Heart right ventricle (tissue), 16 donors: ENCODE measurements around the gene TMEM86A. TPM values are rescaled to one million over a fixed set of nuclear protein-coding genes. Genes with fewer than 3 reads are reported as not detected.

Source experiments
- ATAC-seq, 8 donors: fragments of 200-7000 bp; cut with Tn5 transposase; one replicate each; pipeline ENCODE4 v1.9.1; 2020; ENCODE audit warnings: mild to moderate bottlenecking in 8 of 8, moderate library complexity in 8 of 8, moderate number of reproducible peaks in 1 of 8
- DNase-seq, 2 donors: peaks; one replicate each; pipeline ENCODE4 v3.0.0-alpha.2; 2020
- H3K27ac ChIP-seq, 10 donors: fragments of 200-600 bp; sonication (generic) in 2 of 10; one replicate each; pipeline versions ENCODE4 v1.5.0 to v1.8.0; 2020 to 2022; ENCODE audit warnings: mild to moderate bottlenecking in 3 of 10
- H3K27me3 ChIP-seq, 7 donors: fragments of 200-600 bp; one replicate each; pipeline ENCODE4 v1.8.0; 2021 to 2022; ENCODE audit warnings: mild to moderate bottlenecking in 2 of 7
- H3K36me3 ChIP-seq, 9 donors: fragments of 200-600 bp; sonication (generic) in 1 of 9; one replicate each; pipeline versions ENCODE4 v1.5.0 to v1.8.0; 2020 to 2022; ENCODE audit warnings: mild to moderate bottlenecking in 2 of 9
- H3K4me1 ChIP-seq, 9 donors: fragments of 200-600 bp; sonication (generic) in 1 of 9; one replicate each; pipeline versions ENCODE4 v1.5.0 to v1.8.0; 2020 to 2022; ENCODE audit warnings: mild to moderate bottlenecking in 4 of 9
- H3K4me3 ChIP-seq, 10 donors: fragments of 200-600 bp; sonication (generic) in 2 of 10; one replicate each; pipeline versions ENCODE4 v1.5.0 to v1.8.0; 2020 to 2022; ENCODE audit warnings: mild to moderate bottlenecking in 7 of 10, moderate library complexity in 2 of 10
- H3K9me3 ChIP-seq, 11 donors: fragments of 200-600 bp in 10 of 11; sonication (generic) in 2 of 11; one replicate each; pipeline versions ENCODE4 v1.5.0 to v1.8.0; 2013 to 2022; ENCODE audit warnings: mild to moderate bottlenecking in 2 of 11, control low read depth in 1 of 11, moderate library complexity in 1 of 11
- CTCF ChIP-seq, 9 donors: fragments of 200-600 bp; sonication (generic) in 2 of 9; IDR thresholded peaks; one replicate each; pipeline versions ENCODE4 v1.5.0 to v1.8.0; 2021 to 2022; ENCODE audit warnings: antibody characterized with exemption in 9 of 9, mild to moderate bottlenecking in 5 of 9, moderate library complexity in 1 of 9
- WGBS, 2 donors: extraction: QIAGEN DNeasy Blood & Tissue Kit; methylation state at CpG; one replicate each; pipeline ENCODE4 v1.1.7; 2013; ENCODE audit warnings: inconsistent platforms in 1 of 2; 5-methylcytosine and 5-hydroxymethylcytosine counted together
- intact Hi-C, 10 donors: fragments of 100-400 bp; cut with DNase I; formaldehyde crosslinking; loops; one replicate each; pipeline versions ENCODE4 v1.11.1 to v1.14.2; 2022
- polyA plus RNA-seq, 2 donors: library from polyadenylated mRNA; stranded (reverse); fragments of 200-250 nt; gene quantifications; one replicate each; pipeline ENCODE4 v1.2.3, GENCODE V29; 2013
- total RNA-seq, 10 donors: library from RNA; stranded (reverse); fragmentation: NEBNext Ultra II Directional in 3 of 10; extraction: Animal tissue kit (Norgen Biotek cat#: 25700) in 3 of 10; gene quantifications; one replicate each; pipeline versions ENCODE4 v1.2.1 to v1.2.4, GENCODE V29; 2021 to 2023
- donor health status: Arrhythmogenic right ventricular cardiomyopathy.
- donor health status: ischemic (EF 13 %, LVEDD 7.1; RV severe dilation, severe dysfunction).
- donor health status: healthy with polysubstance abuse.
- donor health status: DM: no; HTN: yes; CAD: no.
- donor health status: DM: no; HTN: no; CAD: no.
- donor health status: ischemic (EF 25% LVEDD 6.9; RV normal size, moderate dysfunction).
- donor health status: ischemic (EF 25% LVEDD 5.7; RV mildly dilated, moderate dysfunction).
- donor health status: healthy.
- donor health status: DM: yes; HTN: yes; CAD: no.
- donor health status: Ischemic cardiomyopathy.
- donor health status: ischemic (EF 35%, LVEDD 5.7; RV mildly dilated, moderate dysfunction).
- donor health status: nonischemic (EF 11% LVEDD 7.7; RV severe dilation, severe dysfunction).
- donor health status: DM: yes; HTN: yes; CAD: no.
- donor health status: PGD.
- donor health status: ischemic (EF 29% LVEDD 5.4; RV normal size, mild dysfunction).
- donor health status: nonischemic (EF 23%, LVEDD 6.1; RV moderate dilation, normal function).

TMEM86A gene
- total and polyA plus RNA-seq, 12 donors: 2.0 to 9.3 (median 5.0) TPM

GRCh38 chr11:18699269-18699596 lies 654 bp downstream of the TMEM86A start:
- peak in 1 of 9 donors; percentile 22 for TF ChIP-seq CTCF (IDR thresholded peaks at IDR 0.05)
- DNase-seq (no peak), ATAC-seq (no peak)
- no peaks in the 10 kb centered on the region for H3K9me3 ChIP-seq
- peaks cover 0 to 19% (median 7%) of the 10 kb centered on the region in 9 donors for H3K36me3 ChIP-seq
- H3K4me3 ChIP-seq: peak overlapping the region; percentile 57 to 92 (median 79)
- H3K27ac ChIP-seq: peak overlapping the region in 9 of 10 donors; percentile 74 to 93 (median 90)
- intact Hi-C loops: loop anchor here in 4 of 10 donors (5.0 to 10.0 kb wide), 3 partner anchors 62 to 67 kb away; partner anchors contain the start of gene SPTY2D1 (in 3 of the 4)
- 9% methylated on average over 9 of the region's 9 CpGs for whole genome bisulfite sequencing, 2 donors
- no peaks in the 10 kb centered on the region for H3K27me3 ChIP-seq
- peaks cover 5 to 49% (median 26%) of the 10 kb centered on the region in 9 donors for H3K4me1 ChIP-seq

GRCh38 chr11:18699848-18700261 lies 1.3 kb downstream of the TMEM86A start:
- H3K27me3 ChIP-seq: no peaks in the 10 kb centered on the region
- TF ChIP-seq CTCF (IDR thresholded peaks at IDR 0.05): no peak
- peak in 1 of 2 donors; percentile 37 for DNase-seq
- H3K27ac ChIP-seq: peak overlapping the region in 8 of 10 donors; percentile 74 to 93 (median 90)
- peaks cover 5 to 54% (median 33%) of the 10 kb centered on the region in 9 donors for H3K4me1 ChIP-seq
- peak overlapping the region in 9 of 10 donors; percentile 64 to 92 (median 81) for H3K4me3 ChIP-seq
- H3K9me3 ChIP-seq: no peaks in the 10 kb centered on the region
- peak; percentile 12 to 49 (median 22) for ATAC-seq
- intact Hi-C loops: loop anchor here in 5 of 10 donors (5.0 to 10.0 kb wide), 4 partner anchors 63 to 175 kb away; partner anchors contain the start of genes SPTY2D1 (in 3 of the 5) and TSG101 (in 1 of the 5)
- peaks cover 0 to 19% (median 7%) of the 10 kb centered on the region in 9 donors for H3K36me3 ChIP-seq
- 30 to 32% methylated on average over 3 of the region's 3 CpGs for WGBS, 2 donors

GRCh38 chr11:18700375-18700774 lies 1.8 kb downstream of the TMEM86A start:
- intact Hi-C loops: loop anchor here in 2 of 10 donors (5.0 to 10.0 kb wide), 2 partner anchors 63 to 176 kb away; partner anchors contain the start of gene TSG101 (in 1 of the 2)
- WGBS, 2 donors: 54 to 67% methylated on average over 1 of the region's 1 CpG

GRCh38 chr11:18700872-18701271 lies 2.3 kb downstream of the TMEM86A start:
- Histone ChIP-seq H3K27ac (no peak overlapping the region), H3K27me3 (peaks cover 0 to 8% (median 0%) of the 10 kb centered on the region in 7 donors)
- WGBS, 2 donors: 95 to 97% methylated on average over 7 of the region's 7 CpGs

More at GRCh38 chr11:18700375-18700774, 1.8 kb downstream of the TMEM86A start:
- TF ChIP-seq CTCF (IDR thresholded peaks at IDR 0.05): no peak
- H3K27ac ChIP-seq: peak overlapping the region in 4 of 10 donors; percentile 65 to 90 (median 90)
- H3K4me1 ChIP-seq: peaks cover 9 to 59% (median 38%) of the 10 kb centered on the region in 9 donors
- H3K27me3 ChIP-seq: peaks cover 0 to 3% (median 0%) of the 10 kb centered on the region in 7 donors
- DNase-seq (no peak), ATAC-seq (no peak)
- peak overlapping the region in 5 of 10 donors; percentile 3 to 92 (median 12) for H3K4me3 ChIP-seq
- H3K36me3 ChIP-seq: peaks cover 0 to 19% (median 7%) of the 10 kb centered on the region in 9 donors
- H3K9me3 ChIP-seq: no peaks in the 10 kb centered on the region

More at GRCh38 chr11:18700872-18701271, 2.3 kb downstream of the TMEM86A start:
- no peak for TF ChIP-seq CTCF (IDR thresholded peaks at IDR 0.05)
- Histone ChIP-seq H3K4me1 (peaks cover 14 to 64% (median 43%) of the 10 kb centered on the region in 9 donors), H3K4me3 (no peak overlapping the region), H3K9me3 (no peaks in the 10 kb centered on the region), H3K36me3 (peaks cover 0 to 19% (median 7%) of the 10 kb centered on the region in 9 donors)
- DNase-seq (no peak), ATAC-seq (no peak)
- intact Hi-C loops: loop anchor here in 2 of 10 donors (5.0 to 10.0 kb wide), 2 partner anchors 64 to 176 kb away; partner anchors contain the start of gene TSG101 (in 1 of the 2)
